Measurements from ENCODE around the gene LENG1.

DNA sequence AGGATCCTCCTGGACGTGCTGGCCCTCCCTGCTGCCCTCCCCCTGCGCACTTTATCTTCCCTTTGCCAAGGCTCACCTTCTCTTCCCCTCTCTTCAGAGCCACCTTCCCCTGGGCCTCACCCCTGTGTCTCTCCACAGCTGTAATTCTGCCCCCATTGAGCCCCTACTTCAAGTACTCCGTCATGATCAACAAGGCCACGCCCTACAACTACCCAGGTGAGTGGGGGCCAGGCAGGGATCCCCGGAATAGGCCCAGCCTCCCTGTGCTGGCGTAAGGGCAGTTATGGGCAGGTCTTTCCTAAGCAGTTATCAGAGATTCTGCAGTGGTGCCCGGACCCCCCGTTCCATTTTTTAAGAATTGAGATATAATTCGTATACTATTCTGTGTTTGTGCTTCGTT is 53.7 kb downstream of the LENG1 start:
- TF ChIP-seq, protein P1, sequence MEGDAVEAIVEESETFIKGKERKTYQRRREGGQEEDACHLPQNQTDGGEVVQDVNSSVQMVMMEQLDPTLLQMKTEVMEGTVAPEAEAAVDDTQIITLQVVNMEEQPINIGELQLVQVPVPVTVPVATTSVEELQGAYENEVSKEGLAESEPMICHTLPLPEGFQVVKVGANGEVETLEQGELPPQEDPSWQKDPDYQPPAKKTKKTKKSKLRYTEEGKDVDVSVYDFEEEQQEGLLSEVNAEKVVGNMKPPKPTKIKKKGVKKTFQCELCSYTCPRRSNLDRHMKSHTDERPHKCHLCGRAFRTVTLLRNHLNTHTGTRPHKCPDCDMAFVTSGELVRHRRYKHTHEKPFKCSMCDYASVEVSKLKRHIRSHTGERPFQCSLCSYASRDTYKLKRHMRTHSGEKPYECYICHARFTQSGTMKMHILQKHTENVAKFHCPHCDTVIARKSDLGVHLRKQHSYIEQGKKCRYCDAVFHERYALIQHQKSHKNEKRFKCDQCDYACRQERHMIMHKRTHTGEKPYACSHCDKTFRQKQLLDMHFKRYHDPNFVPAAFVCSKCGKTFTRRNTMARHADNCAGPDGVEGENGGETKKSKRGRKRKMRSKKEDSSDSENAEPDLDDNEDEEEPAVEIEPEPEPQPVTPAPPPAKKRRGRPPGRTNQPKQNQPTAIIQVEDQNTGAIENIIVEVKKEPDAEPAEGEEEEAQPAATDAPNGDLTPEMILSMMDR (IDR thresholded peaks at IDR 0.05) = no peak
- no peak for TF ChIP-seq EP300 (IDR thresholded peaks at IDR 0.05)
